ENCODE data around the gene PTBP3.
"Not testable (repeated sequence)": the region's sequence is repeated elsewhere in the genome, so short reads cannot be mapped to it uniquely, and the experiment has no call there.

PTBP3 gene

DNA sequence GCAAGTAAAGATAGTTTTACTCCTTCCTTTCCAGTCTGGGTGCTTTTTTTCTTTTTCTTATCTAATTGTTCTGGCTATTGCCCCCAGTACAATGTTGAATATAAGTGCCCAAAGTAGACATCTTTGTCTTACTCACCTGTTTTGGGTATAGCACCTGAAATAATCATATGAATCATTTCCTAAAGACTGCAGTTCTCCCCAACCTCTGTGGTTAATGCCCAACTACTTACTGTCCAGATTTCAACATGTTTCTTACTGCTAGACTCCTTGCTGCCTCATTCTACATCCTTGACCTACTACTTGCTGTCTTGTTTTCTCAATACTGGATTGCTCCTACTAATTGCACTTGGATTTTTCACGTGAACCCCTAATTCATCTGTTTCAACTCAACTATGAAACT is 37.6 kb upstream of the PTBP3 start:
- no peak overlapping the region for H3K4me3 ChIP-seq (ENCODE audit: low read depth, low read length)
- DNase-seq (ENCODE audit: low read depth), result no peak
- TF ChIP-seq, protein P1, sequence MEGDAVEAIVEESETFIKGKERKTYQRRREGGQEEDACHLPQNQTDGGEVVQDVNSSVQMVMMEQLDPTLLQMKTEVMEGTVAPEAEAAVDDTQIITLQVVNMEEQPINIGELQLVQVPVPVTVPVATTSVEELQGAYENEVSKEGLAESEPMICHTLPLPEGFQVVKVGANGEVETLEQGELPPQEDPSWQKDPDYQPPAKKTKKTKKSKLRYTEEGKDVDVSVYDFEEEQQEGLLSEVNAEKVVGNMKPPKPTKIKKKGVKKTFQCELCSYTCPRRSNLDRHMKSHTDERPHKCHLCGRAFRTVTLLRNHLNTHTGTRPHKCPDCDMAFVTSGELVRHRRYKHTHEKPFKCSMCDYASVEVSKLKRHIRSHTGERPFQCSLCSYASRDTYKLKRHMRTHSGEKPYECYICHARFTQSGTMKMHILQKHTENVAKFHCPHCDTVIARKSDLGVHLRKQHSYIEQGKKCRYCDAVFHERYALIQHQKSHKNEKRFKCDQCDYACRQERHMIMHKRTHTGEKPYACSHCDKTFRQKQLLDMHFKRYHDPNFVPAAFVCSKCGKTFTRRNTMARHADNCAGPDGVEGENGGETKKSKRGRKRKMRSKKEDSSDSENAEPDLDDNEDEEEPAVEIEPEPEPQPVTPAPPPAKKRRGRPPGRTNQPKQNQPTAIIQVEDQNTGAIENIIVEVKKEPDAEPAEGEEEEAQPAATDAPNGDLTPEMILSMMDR (IDR thresholded peaks at IDR 0.05; ENCODE audit: control insufficient read depth, extremely low read depth, insufficient read depth), result no peak

DNA sequence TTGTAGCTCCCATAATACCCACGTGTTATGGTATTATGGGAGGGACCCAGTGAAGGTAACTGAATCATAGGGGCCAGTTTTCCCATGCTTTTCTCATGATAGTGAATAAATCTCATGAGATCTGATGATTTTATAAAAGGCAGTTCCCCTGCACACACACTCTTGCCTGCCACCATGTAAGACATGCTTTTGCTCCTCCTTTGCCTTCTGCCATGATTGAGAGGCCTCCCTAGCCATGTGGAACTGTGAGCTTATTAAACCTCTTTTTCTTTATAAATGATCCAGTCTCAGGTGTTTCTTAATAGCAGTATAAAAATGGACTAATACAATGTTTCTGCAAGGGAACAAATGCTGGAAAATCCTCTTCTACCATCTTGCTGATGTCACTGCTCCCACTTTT is 36.4 kb upstream of the PTBP3 start:
- DNase-seq (ENCODE audit: low read depth), result no peak
- H3K4me3 ChIP-seq (ENCODE audit: low read depth, low read length), result no peak overlapping the region
- TF ChIP-seq, protein P1 (IDR thresholded peaks at IDR 0.05; ENCODE audit: control insufficient read depth, extremely low read depth, insufficient read depth), result no peak

DNA sequence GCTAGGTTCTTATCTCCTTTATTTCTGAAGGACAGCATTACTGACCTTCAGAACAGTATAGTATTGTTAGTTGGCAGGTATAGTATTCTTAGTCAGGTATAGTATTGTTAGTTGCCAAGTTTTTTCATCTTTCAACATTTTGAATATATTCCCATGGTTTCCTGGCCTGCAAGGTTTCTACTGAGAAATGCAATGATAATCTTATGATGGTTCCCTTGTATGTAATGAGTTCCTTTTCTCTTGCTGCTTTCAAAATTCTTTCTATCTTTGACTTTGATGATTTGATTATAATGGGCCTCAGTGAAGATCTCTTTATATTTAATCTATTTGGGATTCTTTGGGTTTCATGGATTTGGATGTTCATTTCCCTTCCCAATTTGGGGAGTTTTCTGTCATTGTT is 34.0 kb upstream of the PTBP3 start:
- DNase-seq (ENCODE audit: low read depth), result no peak
- H3K4me3 ChIP-seq (ENCODE audit: low read depth, low read length), result no peak overlapping the region
- TF ChIP-seq, protein P1 (IDR thresholded peaks at IDR 0.05; ENCODE audit: control insufficient read depth, extremely low read depth, insufficient read depth), result no peak

DNA sequence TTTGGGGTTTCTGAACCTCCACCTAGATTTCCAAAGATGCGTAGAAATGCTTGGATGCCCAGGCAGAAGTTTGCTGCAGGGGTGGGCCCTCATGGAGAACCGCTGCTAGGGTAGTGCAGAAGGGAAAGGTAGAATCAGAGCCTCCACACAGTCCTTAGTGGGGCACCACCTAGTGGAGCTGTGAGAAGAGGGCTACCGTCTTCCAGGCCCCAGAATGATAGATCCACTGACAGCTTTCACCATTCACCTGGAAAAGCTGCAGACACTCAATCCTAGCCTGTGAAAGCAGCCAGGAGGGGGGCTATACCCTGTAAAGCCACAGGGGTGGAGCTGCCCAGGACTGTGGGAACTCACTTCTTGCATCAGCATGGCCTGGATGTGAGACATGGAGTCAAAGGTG is 33.2 kb upstream of the PTBP3 start:
- no peak overlapping the region for H3K4me3 ChIP-seq (ENCODE audit: low read depth, low read length)
- TF ChIP-seq, protein P1 (IDR thresholded peaks at IDR 0.05; ENCODE audit: control insufficient read depth, extremely low read depth, insufficient read depth), result 0 out of 2 replicates have a peak, but pooled peaks have one; percentile 1
- DNase-seq (ENCODE audit: low read depth), result no peak

DNA sequence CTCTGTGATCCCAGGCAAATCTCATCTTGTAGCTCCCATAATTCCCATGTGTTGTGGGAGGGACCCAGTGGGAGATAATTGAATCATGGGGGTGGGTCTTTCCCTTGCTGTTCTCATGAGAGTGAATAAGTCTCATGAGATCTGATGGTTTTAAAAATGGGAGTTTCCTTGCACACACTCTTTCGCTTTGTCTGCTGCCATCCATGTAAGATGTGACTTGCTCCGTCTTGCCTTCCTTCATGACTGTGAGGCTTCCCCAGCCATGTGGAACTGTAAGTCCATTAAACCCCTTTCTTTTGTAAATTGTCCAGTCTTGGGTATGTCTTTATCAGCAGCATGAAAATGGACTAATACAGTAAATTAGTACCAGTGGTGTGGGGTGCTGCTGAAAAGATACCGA is 31.8 kb upstream of the PTBP3 start:
- H3K4me3 ChIP-seq (ENCODE audit: low read depth, low read length); DNase-seq (ENCODE audit: low read depth): not testable (repeated sequence)

DNA sequence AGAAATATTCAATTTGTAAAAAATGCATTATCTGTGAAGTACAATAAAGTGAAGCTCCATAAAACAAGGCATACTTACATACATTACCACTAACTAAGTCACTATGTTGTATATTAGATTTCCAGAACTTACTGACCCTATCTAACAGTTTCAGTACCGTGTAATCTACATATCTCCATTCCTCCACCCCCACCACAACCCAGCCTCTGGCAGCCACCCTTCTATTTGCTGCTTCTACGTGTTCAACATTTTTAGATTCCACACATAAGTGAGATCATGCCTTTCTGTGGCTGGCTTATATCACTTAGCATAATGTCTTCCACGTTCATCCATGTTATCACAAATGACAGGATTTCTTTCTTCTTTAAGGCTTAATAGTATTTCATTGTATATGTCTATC is 31.3 kb upstream of the PTBP3 start:
- DNase-seq (ENCODE audit: low read depth), result no peak
- TF ChIP-seq, protein P1 (IDR thresholded peaks at IDR 0.05; ENCODE audit: control insufficient read depth, extremely low read depth, insufficient read depth), result no peak
- H3K4me3 ChIP-seq (ENCODE audit: low read depth, low read length), result no peak overlapping the region

DNA sequence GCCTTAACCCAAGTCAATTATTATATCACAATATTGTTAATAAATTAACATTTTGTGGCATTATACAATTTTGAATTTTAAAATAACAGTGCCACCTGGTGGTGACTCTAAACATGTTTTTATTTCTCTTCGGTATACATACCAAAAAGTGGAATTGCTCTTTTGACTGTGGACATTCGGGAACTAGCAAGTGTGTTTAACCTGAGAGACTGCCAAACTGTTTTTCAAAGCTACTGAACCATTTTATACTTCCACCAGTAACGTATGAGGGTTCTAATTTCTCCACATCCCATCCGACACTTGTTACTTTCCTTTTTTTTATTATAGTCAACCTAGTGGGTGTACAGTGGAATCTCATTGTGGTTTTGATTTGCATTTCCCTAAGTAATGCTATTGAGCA is 28.2 kb upstream of the PTBP3 start:
- no peak for DNase-seq (ENCODE audit: low read depth)
- no peak overlapping the region for H3K4me3 ChIP-seq (ENCODE audit: low read depth, low read length)
- TF ChIP-seq, protein P1 (IDR thresholded peaks at IDR 0.05; ENCODE audit: control insufficient read depth, extremely low read depth, insufficient read depth), result peak; percentile 38

All from LNCaP clone FGC (cell line).